Activated CD4-positive, alpha-beta T cell treated with anti-CD3 and anti-CD28 coated beads for 24 hours (primary cell): Measurements from ENCODE around the gene NFRKB.

ENCODE experiments used
- DNase-seq, 2 donors: peaks; one replicate each; pipeline ENCODE4 v3.0.0-alpha.2; 2020; ENCODE audit warnings: low read depth in 2 of 2

The NFRKB gene

DNA sequence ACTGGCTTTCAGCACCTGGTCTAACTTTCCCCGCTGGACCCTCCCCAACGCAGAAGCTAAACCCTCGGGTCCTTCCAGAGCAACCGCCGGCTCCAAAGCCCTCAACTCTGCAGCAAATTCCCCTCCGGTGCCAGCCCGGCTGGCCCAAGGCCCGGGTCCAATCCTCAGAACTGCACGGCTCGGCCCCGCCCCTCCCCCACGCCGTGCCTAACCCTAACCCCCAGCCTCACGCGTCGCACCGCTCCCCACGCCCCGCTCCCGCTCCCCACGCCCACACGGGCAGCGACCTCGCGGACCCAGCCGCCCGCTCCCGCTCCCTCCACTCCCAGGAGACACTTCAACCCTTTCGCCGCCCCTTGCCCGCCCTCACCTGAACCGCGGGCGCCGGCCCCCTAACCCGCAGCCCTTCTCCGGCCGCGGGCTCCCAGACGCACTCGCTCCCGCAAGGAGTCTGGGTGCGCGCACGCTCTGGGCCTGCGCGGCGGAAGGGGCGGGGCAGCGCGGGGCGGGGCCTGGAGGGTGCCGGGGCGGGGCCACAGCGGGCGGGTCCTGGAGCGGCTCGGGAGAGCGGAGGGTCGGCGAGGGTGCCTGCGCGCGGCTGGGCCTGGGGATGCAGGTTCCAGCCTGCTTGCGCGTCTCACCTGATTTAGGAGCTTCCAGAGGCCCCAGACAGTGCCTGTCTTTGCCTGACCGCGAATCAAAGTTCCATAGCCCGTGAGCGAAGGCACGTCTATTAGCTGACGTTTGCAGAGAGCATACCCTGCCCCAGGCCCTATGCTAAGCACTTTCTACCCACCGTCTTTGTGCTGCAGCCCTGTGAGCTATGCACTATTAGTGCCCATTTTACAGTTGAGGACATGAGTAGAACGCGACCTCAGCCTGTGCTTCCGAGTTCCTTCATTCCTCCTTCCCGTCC, at the start of gene NFRKB:
Gene NFRKB, minus strand, starts transcription at position 453 of the 916 bp plus-strand sequence. CDS start 2,729 bp downstream, outside the sequence.
- peak; percentile 84 for DNase-seq

DNA sequence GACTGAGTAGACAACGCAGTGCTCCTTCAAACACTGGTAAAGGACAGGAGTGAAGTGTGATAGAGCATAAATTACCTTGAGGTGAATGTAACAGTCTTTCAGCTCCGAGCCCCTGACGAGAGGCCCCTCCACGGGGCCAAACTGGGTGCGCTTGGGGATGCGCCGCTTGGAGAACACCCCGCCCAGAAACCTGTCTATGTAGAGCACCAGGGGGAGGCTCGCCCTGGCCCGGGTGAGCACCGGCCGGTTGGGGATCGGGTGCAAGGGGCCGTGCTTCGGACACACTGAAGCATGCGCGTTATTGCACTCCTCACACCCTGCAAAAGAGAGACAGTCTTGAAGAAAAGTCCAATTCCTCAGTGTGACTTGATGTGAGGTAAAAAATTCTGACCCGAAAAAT, 49.3 kb upstream of the NFRKB start:
- no peak for DNase-seq

DNA sequence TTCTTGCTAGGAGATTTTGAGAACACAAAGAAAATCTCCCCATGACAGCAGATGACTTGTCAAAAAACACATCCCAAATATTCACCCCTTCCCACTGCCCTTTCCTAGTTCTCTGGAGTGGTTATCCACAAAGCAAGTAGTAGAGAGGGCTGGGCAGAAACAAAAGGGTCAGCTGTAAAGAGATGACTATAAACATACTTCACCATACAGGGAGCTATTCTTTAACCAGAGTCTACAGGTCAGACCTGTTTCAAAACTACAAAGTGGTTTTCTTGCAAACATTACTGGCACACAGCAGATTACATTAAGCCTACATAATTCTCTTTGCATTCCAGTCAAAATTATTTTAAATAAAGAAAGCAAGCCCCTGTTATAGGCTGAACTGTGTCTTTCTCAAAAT, 47.7 kb upstream of the NFRKB start:
- no peak for DNase-seq

DNA sequence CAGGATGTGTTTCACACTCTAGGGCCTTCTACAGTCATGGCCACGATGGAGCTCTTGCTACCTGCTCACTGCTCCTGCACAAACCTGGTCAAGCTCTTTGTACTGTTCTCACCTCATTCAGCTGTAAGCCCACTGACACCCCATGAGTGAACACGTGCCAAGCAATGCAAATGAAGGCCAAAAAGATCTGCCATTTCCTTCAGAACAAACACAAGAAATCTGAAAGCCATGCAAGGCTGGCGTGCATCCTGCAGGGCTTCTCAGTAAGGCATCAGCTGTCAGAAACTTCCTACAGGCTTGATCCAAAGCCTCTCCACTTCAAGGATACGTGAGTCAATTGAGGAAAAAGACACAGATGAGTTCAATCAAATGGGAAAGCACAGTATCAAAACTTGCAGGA, 44.1 kb upstream of the NFRKB start:
- DNase-seq: no peak

DNA sequence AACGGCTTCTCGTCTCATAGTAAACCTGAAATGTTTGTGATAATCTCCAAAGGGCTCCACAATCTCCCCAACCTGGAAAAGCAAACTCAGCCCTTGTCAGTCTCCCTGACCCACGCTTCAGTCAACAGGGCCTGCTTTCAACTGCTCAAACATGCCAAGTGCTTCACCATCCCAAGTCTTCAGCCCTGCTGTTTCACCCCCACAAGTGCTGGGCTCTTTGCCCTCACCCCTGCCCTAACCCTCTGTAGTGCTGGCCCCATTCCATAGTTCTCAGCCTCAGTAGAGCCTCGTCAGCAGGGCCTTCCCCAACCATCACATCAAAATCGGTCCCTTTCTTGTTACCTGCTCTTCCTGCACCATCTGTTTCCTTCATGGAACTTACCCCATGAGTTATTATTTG, 43.4 kb upstream of the NFRKB start:
- DNase-seq: no peak

DNA sequence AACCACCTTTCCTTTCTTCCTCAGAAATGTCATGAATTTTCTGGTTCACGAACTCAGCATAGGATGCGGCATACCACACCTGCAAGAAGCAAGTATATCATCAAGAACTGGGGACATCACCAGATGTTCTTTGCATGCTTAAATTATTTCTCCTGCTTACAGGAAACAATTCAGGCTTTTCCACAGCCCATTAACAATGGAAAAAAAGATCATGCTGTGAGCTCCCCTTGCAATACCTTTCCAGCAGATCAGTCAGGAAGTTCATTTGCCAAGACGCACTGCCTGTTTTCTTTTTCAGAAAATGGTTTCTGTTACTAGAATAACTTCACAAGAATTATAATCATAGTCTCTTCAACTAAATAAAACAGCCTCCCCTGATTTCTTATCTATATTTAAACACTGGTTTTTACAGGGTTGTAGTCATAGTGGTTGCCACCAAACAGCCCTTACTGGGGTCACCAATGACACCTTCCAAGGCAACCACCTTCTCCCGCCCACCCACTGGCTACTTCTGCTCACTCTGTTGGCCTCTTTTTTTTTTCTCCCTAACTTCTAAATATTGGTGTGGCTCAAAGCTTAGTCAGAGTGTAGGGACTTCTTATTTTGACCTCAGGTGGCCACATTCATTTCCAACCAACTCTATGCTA, 42.3 kb upstream of the NFRKB start:
- no peak for DNase-seq

DNA sequence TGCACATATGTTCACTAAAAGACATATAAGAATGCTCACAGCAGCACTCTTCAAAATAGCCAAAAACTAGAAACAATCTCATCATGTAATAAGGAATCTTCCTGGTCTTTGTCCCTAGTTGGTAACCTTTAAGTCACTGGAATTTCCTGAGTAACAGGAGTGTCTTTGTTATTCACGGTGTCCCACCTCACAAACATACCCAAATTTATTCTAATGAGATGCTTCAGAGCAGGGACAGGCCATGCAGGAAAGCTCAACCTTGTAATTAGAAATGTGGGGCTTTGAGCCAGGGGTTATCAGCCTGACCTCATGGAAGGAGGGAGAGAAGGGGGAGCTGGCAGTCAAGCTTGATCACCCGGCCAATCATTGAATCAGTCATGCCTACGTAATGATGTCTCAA, 40.3 kb upstream of the NFRKB start:
- DNase-seq: no peak

DNA sequence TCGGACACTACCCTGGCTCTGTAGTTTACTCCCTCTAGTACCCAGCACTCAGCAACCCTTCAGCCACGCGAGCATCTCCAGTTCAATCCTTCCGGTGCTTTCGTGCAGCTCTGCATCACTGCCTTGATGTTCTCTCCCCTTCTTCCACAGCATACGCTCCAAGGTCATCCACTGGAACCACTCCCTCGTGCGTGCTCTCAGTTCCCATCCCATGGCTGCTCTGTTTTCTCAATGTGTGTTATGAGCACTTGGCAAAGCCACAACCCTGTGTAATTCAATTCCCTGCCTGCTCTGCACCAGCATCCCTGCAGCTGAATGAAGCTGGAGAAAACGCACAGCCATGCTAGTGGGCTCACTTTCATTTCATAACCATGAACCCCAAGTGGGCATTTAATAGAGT, 38.5 kb upstream of the NFRKB start:
- DNase-seq: no peak

DNA sequence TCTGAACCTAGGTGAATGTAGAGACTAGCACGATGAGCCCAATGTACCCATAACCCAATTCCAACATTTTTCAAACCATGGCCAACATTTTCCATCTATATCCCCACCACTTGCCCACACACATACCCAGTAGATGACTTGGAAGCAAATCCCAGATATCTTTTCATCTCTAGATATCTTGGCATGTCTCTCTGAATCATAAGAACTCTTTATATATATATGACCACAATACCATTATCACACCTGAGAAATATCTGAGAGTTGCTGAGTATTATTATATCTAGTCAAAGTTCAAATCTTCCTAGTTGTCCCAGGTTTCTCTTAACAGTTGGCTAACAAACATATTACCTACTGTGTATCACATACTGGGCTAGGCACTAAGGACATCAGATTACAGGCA, 37.9 kb upstream of the NFRKB start:
- DNase-seq: no peak

DNA sequence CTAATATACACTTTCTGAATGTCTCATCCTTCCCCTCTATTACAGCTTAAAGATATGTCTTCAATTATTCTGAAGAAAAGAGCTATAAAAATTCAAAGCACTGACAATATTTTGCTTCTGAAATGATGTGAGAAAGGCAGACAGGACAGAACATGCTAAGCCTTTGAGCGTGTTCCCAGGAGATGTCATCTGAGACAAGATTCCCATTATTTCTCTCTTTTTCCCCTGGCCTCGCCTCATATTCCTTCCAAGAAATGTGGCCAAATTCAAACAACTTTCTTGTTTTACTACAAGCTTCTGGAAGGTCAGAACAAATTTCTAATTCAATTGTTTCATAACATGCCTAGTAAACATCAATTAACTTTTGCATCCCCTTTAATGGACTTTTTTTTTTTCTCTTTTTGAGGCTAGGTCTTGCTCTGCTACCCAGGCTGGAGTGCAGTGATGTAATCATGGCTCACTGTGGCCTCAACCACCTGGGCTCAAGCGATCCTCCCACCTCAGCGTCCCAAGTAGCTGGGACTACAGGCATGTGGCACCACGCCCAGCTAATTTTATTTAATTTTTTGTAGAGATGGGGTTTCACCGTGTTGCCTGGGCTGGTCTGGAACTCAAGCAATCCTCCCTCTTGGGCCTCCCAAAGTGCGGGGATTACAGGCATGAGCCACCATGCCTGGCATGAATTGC, 37.1 kb upstream of the NFRKB start:
- DNase-seq: no peak

DNA sequence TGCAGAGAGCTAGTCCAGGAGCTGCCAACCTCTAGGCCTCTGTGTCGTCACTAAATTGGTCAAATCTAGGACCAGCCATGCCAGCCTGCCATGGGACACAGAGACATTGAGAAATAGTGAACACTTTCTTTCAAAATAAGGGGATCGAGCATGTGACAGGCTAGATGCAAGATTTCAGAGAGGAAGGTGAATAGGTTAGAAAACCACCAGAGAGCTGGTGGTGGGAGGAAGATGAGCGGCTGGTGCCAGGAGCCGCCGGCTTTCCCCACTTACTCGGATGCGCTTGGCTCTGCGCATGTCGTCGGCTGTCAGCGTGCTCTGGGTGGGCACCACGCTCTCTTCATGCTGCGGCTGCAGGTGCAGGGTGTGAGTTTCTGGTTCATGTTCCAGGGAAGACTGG, 35.4 kb upstream of the NFRKB start:
- no peak for DNase-seq

DNA sequence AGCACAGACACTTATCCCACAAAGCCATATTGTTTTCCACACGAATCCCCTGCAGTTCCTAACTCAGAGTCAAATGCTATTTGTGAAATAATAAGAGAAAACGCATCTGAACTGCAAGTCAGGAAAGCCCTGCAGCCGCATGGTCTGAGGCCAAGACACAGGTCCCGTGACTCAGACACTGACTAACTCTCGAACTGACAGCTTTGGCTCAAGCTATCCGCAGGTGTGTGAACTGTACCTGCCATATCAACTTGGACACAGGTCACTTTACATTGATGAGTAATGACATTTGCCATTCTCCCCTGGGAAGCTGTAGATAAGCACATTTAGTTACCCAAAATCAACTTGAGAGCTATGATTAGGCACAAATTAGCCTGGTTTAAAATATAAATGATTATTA, 34.9 kb upstream of the NFRKB start:
- no peak for DNase-seq

DNA sequence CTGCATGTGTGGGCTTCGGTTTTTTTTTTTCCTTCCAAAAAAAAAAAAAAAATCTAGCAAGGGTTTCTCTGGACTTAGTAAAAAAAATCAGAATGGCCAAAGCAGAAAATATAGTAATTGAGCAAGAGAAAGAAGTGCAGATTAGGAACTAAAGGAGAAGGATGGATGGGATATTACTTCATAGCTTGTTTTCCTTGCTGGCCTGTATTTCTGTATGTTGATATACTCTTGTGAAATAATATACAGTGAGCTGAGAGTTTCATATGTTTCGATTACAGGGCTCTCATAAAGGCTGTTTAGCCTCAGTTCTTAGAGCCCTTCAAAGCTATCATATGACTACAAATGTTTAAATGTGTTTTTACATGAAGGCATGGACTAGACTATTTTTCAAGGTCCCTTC, 34.3 kb upstream of the NFRKB start:
- DNase-seq: no peak

DNA sequence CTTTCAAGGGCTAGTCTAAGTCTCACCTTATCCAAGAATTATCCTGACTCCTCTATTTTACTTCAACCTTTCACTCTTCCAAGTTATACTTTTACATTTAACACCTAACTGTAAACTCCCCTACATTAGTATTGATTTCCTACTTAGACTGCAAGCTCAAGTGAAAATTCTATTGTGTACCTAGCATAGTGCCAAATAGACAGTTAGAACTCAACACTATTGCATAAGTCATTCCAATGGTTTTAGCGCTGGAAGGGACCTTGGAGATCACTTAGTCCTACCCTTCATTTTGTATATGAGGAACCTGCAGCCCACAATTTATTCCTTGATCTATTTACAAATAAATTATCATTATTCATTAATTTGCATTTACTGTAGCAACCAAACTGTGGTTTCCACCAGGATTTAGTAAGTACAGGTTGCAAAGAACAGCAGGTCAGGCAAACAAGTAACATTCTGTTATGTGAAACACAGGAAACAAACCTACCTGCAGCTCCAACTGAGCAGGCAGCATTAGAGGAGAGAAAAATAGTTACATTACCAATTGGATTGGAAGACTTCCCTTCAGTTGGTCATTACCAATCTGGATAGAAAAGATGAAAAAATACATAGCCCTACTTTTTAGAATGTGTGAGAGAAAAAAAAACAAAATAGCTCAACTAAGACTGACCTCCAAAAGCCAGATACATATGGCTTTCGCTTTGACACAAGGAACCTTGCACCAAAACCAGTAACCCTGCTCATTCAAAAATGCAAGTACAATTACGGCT, 33.7 kb upstream of the NFRKB start:
- DNase-seq: no peak

DNA sequence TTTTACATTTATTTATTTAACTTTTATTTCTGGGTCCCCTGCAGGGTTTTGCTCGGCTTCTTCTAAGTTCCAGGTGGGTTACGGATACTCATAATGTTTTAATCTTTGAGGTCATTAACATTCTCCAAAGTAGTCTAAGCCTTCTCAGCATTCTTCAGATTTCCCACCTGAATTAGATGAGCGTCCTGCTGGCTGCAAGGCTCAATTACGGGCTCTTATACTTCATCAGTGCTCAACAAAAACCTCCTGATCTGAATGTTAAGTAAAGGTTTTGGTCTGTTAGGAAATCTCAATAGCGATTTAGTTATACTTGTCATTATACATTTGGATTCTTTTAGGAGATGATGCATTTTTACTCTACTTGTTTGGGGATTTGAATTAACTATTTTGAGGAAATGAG, 27.3 kb upstream of the NFRKB start:
- no peak for DNase-seq

DNA sequence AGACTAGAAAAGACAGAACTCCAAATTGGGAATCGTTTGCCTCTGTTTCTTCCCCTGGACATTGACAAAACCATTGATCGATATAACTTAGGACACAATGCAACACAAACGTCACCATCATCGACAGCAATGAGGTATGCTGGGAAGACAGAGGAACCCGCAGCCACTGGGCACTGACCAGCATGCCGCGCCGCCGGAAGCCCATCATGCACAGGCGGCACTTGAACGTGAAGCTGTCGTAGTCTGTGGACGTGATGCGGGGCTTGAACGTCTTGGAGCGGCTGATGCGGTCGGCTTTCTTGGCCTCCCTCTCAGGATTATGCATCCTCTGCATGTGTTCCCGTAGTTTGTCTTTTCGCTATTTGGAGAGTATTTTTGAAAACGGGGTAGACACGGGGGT, 23.0 kb upstream of the NFRKB start:
- no peak for DNase-seq

DNA sequence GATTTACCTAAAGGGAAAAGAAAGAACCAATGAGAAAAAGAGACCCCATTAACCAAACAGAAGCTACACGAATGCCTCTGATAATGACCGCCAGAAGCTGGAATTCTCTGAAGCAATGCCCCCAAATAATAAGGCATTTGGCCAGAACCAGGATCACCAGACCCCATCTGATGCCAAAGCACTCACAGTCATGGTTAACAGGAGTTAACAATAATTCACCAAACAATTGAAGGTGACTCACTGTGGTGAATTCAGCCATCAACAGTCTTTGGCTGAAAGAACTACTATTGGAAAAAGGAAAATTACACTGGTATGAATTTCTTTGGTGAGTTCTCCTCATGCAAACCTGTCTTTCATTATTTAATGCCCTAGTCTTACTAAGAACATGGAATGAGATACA, 21.9 kb upstream of the NFRKB start:
- DNase-seq: no peak

DNA sequence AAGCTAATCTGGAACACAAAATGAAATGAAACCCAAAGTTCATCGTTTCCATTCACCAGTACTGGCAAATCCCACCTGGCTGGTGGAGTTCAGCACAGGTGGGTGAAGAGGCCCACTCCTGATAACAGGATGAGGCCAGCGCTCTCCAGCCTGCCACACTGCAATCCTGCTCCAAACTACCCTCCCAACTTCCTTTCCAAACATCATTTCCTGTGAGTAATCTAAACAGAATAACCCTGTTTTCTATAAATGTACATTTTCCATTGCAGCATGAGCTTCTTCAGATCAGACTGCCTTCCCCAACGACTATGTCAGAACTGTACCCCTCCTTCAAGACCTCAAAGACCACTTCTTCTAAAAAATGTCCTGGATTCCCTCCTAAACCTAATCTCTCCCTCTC, 15.9 kb upstream of the NFRKB start:
- DNase-seq: no peak

DNA sequence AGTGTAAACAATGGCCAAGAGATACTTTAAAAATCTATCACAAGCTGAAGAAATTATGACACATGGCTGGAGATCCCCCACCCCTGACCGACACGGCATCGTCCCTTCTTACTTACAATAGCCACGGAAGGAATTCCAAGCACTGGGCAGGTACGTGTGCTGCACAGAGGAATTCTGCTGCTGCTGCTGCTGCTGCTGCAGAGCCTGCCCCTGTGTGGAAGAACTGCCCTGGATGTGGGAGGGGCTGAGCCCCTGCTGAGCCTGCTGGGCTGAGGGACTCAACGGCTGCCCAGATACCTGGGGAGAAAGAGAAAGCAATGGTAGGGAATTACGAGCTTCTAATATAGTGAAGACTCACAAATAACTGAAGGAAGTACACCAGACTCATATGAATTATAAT, 15.0 kb upstream of the NFRKB start:
- no peak for DNase-seq

DNA sequence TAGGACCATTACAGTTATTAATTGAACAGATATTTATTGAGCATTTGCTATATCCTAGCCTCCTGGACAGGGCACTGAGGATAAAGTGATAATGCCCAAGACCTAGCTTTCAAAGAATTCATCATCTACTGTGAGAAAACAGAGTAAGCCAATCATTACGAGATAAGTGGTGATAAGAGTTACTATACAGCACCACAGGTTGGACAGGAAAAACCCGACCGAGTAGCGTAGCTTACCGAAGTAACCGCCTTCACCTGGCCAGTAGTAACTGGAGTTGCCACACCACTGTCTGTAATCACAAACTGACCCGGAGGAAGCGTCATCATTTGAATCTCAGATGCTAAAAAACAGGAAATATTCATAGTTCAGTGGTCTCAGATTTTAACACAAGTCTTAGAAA, 10.0 kb upstream of the NFRKB start:
- no peak for DNase-seq

DNA sequence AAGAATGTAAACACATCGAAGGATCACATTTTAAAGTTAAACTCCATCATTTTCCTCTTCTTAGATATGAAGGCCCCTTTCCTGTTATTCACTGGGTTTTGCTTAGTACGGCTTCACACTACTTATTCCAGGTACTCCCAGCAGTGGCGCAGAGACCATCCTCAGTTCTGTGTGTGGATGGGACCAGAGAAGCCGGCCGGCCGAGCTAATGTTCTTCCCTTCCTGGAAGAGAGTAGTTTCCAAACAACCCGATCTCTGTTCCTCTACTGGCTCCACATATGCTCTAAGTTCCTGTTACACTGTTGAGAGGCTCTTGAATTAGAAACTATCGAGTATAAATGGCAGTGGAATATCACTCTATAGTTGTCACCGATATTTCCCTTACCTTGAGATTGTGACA, 684 bp upstream of the NFRKB start:
- DNase-seq: no peak
